ENCODE results near the gene TCFL5.

Gene TCFL5

GRCh38 chr20:62861726-62862336 is at the start of gene TCFL5:
TCFL5 (minus strand) TSS chr20:62861822; CDS start chr20:62861670, 152 bp downstream.
- peak; percentile 81 for DNase-seq (ENCODE audit: low spot score)

GRCh38 chr20:62910777-62911497 is 49.3 kb upstream of the TCFL5 start:
- DNase-seq (ENCODE audit: low spot score): no peak

DNA sequence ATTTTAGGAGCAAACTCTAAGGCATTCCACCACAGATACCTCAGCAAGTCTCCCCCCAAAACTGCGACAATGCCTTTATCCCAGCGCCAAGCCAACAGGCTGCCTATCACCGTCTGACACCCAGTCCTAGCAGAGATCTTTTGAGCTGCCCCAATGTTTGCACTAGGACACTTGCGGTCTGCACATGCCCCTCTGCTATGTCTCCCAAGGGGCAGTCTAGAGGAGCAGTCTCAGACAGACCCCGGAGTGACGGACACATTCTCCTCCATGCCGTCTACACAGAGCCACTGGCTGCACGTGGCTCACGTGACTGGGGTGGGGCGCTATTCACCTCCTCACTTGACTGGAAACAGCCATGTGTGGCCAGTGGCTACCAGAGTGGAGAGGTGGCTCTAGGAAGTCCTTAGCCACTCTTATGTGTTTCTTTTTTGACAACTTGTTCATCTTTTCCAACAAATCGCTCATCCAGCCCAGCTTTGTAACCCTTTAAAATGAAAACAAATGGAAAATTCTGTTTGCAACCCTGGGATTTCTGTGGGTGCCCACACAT is 48.7 kb upstream of the TCFL5 start:
- DNase-seq (ENCODE audit: low spot score): no peak

GRCh38 chr20:62908971-62909791 is 47.6 kb upstream of the TCFL5 start:
- DNase-seq (ENCODE audit: low spot score): no peak

DNA sequence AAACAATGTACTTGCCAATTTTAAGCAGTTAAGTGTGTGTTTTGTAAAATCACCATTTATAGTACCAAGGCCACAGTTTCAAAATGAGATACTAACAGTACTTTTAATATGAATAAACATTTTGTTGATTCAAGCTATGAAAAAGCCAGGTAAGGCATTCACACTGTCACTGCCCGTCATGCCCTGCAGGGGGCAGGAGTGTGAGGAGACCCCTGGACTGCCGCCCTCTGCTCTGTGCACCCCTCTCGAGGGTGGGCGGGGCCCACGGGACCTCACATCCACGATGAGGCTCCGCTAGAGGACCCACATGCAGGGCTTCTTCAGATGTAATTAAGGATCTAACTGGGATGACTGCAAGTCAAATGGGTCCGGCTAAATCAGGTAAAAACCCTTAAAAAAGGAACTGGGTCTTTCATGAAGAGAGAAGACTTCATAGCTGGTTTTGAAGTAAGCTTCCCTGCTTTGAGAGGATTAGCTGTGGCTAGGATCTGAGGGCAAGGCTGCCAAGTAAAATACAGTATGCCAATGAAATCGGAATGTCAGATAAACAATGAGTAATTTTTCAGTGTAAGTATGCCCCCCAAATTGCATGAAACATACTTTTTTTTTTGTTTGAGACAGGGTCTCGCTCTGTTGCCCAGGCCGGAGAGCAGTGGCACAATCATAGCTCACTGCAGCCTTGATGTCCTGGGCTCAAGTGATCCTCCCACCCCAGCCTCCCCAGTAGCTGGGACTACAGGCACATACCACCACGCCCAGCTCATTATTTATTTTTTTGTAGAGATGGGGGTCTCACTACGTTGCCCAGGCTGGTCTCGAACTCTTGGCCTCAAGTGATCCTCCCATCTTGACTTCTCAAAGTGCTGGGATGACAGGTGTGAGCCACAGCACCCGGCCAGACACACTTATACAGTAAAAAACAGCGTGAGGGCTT is 46.0 kb upstream of the TCFL5 start:
- DNase-seq (ENCODE audit: low spot score): no peak

DNA sequence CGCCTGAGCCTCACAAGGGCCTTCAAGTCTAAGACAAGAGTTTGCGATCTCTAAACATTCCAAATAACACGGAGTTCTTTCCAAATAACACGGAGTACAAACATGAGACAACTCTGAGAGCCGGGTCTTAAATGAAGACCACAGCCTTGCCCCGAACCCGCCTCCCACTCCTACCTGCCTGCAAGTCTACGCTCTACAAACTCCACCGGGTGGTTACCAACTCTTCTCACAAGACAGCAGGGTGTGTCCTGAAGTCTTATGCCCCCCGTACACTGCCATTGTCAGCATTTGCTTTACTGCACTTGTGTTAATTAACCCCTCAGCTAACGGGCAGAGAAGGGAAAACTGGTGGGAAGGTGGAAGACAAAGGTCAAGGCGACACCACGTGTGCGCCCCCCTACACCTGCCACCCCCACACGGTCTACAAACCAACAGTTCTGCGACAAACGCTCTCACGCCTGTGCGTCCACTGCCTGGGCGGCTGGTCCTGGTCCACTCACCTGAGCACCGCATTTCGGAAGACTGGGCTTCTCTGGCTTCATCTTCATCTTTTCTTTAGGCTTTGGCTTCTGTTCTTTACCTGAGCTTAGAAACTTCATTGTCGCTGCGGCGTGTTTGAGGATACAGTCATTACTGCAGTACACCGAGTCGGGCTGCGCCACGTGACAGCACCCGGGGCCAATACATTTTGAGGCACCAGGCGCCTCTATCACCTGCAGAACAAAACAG is 45.2 kb upstream of the TCFL5 start:
- no peak for DNase-seq (ENCODE audit: low spot score)

DNA sequence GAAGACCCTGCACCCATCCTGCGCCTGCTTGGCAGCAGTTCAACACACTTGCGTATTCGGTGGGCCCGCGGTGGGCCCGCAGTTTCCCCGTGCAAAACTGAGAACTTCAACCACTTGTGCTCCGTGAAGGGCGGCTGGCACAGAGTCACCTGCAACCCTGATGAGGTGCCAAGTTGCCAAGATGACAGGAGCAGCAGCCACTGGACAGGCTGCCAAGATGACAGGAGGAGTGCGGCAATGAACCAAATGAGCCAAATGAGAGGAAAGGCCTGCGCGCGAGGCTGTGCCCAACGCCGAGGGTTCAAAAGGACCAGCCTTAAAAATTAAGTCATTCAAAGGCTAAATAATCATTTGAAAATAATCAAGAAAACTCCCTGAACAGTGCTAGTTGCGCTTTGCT is 44.6 kb upstream of the TCFL5 start:
- no peak for DNase-seq (ENCODE audit: low spot score)

- no peak for DNase-seq (ENCODE audit: low spot score)
Observed at GRCh38 chr20:62905536-62906117, 44.0 kb upstream of the TCFL5 start.

GRCh38 chr20:62902926-62903615 is 41.4 kb upstream of the TCFL5 start:
- DNase-seq (ENCODE audit: low spot score): no peak

DNA sequence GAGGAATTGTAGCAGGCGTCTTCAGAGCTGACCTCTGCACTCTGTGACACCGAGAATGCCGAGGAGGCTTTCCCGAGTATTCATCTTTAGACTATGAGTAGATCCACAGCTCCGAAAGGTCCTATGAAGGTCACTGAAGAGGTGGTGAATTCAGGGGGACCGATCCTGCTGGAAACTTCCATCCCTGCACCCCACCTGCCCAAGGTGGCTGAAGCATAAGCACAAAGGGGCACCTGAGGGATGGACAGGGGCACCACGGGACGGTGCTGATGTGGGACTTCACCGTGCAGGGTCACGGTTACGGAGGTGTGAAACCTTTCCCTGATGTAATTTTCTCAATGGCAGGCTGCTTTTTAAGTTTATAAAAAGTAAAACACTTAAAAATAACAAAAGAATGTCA is 40.3 kb upstream of the TCFL5 start:
- no peak for DNase-seq (ENCODE audit: low spot score)

DNA sequence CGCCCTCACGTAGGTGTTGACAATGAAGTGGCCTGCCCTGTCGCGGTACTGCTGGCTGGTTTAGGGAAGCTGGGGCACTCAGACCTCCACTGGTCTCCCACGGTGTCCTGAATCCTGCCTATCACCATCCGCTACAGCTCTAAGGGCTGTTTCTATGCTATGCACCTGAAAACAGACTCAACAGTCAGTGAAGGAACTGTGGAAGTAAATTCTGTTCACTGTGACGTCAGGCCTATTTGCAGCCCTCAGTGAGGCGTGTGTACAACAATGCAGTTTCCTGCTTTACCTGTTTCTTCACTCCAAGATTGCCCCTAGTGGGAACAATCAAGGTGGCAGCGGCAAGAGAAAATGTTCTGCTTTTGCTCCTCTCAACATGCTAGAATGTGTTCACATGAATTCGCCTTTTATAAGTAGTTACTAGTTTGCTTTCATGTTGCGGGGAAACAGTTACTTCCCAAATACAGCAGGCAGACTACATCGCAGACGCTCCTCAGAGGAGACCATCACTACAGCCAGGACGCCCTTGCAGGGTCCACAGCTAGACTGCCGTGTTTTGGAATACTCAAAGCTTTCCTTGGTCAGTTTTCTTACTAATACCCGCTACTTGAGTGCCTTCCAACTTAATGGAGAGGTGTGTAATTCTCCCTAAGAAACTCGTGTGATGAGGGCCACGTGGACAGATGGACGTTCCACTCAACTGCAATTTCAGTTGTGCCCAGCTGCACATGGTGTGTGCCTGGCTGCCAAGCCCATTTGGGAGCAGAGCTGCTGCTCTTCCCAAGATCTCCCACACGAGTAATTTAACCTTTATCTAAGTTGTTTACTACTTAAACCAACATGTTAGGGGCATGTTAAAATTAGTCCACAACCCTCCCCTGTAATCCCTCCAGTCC is 39.3 kb upstream of the TCFL5 start:
- DNase-seq (ENCODE audit: low spot score): peak; percentile 63

DNA sequence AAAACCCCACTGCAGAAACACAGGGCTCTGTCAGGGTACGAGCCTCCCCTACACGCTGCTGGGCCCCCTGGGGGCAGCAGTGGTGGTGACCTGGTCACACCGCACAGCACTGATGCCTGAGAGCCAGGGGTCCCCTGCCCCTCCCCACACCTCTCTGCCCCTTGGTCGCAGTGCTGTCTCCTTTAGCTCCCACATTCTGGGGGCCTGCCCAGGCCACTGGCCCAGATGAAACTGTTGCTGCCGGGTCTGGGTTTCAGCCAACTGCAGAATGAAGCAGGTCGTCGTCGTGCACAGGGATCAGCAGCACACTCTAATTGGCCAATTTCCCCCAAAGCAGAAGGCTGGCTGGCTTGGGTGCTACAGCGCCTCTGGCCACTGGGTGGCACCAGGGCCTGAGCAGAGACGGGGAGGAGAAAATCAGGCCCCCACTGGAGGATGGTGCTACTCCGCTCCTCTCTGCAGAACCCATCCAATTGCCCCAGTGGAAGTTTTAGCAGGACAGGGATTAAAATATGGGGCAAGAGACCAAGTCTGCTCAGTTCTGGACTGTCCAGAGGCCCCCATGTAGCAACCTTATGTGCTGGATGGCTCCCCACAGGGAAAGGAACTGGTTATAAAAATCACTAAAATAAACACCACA is 38.5 kb upstream of the TCFL5 start:
- peak; percentile 97 for DNase-seq (ENCODE audit: low spot score)

GRCh38 chr20:62899633-62900051 is 38.0 kb upstream of the TCFL5 start:
- DNase-seq (ENCODE audit: low spot score): peak; percentile 48

DNA sequence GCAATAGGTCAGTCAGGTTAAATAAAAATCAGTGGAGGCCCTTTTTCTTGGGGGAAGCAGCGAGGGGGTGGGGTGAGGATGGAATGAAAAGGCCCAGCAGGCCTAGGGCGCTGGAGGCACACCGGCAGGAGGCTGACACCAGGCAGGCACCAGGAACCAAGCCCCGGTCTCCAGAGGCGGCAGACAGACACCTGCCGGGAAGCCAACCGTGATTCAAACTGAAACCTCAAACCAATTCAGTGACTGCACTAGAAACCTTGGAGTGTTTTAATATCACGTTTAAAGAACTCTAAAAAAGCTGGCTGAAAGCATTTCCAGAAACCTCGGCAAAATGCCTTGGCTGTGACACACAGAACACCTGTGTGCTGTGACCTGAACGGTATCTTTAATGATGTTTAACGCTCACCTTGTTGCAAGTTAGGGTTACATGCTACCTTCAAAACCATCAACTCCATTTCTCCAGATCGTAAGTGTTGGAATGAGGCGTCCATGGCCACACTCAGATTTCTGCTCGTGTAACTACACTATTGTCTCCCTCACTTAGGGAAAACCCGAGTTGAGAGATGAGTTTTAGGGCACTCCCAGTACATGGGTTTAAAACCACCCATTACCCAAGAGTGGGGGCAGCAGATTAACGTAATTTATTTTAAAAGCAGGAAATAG is 37.5 kb upstream of the TCFL5 start:
- no peak for DNase-seq (ENCODE audit: low spot score)

DNA sequence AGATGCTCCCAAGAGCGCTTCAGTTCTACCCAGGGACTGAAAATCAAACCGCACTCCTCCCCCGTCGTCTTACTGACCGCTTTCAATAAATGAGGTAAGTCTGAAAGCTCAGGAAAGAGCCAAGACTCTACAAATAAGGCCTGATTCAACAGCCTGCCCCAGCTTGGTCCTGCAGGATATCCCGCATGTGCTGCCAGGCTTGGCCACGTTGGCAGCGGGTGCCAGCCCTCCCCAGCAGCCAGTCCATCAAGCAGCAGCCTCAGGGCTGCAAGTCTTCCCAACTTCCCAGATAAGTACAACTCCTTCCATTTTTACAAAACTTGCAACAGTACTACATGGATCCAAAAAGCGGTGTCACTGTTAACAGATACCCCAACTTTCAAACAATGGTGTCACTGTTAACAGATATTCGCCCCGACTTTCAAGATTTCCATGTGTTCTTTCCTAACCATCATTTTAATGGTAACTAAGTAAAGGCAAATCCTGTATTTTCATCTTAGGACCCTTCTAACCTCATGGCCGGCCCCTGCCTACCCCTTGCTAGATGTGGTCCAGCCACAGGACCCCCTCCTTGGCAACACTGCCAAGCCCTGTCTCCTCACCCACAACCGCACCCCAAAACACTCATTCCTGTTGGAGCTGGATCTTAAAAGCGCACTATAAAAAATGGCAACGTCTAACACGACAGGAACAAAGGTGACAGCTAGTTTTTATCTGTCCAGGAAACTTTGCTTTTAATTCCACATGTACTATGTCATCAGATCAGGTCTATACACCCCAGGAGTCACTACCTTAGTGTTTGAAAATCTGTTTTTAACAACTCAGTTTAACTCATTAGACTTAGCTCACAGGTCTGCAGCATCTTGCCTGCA is 36.7 kb upstream of the TCFL5 start:
- no peak for DNase-seq (ENCODE audit: low spot score)

DNA sequence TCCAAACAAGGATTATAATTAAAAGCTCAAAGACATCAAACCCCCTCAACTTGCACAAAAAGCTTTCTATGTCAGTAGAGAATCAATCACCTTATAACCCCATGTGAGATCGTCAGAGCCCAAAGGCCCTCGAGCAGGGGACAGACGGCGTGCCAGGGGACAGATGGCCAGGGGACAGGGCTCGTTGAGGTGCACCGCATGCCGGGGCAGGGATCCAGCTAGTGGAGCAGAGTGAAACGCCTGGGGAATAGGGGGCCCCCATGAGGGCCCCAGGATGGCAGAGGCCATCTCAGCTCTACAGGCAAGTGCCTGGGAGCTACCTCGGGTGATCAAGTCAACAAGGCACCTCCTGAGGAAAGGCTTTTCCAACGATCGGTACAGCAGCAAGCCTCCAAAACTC is 36.0 kb upstream of the TCFL5 start:
- no peak for DNase-seq (ENCODE audit: low spot score)

DNA sequence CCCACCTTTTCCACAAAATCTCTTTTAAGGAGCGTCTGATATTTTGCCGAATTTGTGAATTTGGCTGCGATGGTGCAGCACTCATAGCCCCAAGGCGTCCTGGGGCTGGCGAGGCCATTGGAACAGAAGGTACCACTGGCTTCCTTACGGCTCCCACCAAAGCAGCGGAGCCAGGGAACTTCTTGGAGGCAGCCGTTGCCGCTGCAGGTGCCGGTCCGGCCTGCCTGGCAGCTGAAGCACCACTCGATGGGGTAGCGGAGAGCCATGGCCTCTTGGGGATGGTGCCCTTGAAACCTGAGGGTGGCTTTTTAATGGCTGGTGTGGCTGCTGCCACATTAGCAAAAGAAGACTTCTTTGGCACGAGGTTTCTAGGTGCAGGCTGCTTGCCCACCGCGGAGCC is 34.9 kb upstream of the TCFL5 start:
- DNase-seq (ENCODE audit: low spot score): no peak

All from HuH-7.5 (cell line).